IMR-90 (cell line): ENCODE results near the gene PLN.

Experiments used
- ELK1 ChIP-seq: fragments of 150-350 bp; IDR thresholded peaks from 2 replicates; pipeline ENCODE4 v1.6.1; 2016; ENCODE audit warnings: low read depth, mild to moderate bottlenecking, low read length, moderate library complexity, borderline replicate concordance
- FOS ChIP-seq: fragments of 150-350 bp; IDR thresholded peaks from 2 replicates; pipeline ENCODE4 v1.6.1; 2016; ENCODE audit warnings: low read depth, low read length
- MAFK ChIP-seq: IDR thresholded peaks from 2 replicates; pipeline ENCODE4 v1.6.1; 2012; ENCODE audit warnings: low read depth, low read length, improper control_type of control experiment
- MAZ ChIP-seq: IDR thresholded peaks from 2 replicates; pipeline ENCODE4 v1.6.1; 2012; ENCODE audit warnings: low read depth, mild to moderate bottlenecking, low read length, improper control_type of control experiment, moderate library complexity, borderline replicate concordance
- POLR2A ChIP-seq: IDR thresholded peaks from 2 replicates; pipeline ENCODE4 v1.6.1; 2012; ENCODE audit warnings: mild to moderate bottlenecking, low read depth, low read length
- RCOR1 ChIP-seq: IDR thresholded peaks from 2 replicates; pipeline ENCODE4 v1.6.1; 2012; ENCODE audit warnings: mild to moderate bottlenecking, low read length, improper control_type of control experiment; ENCODE audit not compliant: insufficient replicate concordance
- RFX5 ChIP-seq: IDR thresholded peaks from 2 replicates; pipeline ENCODE4 v1.8.0; 2012; ENCODE audit warnings: low read depth, mild to moderate bottlenecking, low read length, moderate library complexity
- TF ChIP-seq, protein P1 (sequence below): conservative IDR thresholded peaks from 2 replicates; pipeline ENCODE4 v1.5.1; 2012; ENCODE audit warnings: mild to moderate bottlenecking, low read depth, low read length, improper control_type of control experiment
- TF ChIP-seq, protein P2 (sequence below): fragments of 150-350 bp; IDR thresholded peaks from 2 replicates; pipeline ENCODE4 v1.6.1; 2017; ENCODE audit warnings: mild to moderate bottlenecking, antibody characterized with exemption, low read length, low read depth

DNA sequence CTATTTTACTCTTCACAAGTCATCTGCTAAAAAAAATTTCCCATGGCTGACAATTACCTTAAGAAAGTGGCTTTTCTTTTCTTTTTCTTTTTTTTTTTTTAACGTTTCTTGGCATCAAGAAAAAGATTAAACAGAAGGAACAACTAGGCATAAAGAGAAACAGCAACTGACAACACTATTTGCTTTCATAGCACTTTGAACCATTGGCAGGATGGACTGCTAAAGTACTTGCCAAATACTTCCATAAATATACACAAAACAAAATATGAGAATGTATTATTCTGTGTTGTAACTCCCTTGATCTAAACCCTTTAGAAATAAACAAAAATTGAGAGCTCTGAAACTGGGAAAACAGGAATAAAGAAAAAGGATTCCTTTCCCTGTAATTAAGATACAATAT is 20.0 kb upstream of the PLN start:
- TF ChIP-seq, protein P1, sequence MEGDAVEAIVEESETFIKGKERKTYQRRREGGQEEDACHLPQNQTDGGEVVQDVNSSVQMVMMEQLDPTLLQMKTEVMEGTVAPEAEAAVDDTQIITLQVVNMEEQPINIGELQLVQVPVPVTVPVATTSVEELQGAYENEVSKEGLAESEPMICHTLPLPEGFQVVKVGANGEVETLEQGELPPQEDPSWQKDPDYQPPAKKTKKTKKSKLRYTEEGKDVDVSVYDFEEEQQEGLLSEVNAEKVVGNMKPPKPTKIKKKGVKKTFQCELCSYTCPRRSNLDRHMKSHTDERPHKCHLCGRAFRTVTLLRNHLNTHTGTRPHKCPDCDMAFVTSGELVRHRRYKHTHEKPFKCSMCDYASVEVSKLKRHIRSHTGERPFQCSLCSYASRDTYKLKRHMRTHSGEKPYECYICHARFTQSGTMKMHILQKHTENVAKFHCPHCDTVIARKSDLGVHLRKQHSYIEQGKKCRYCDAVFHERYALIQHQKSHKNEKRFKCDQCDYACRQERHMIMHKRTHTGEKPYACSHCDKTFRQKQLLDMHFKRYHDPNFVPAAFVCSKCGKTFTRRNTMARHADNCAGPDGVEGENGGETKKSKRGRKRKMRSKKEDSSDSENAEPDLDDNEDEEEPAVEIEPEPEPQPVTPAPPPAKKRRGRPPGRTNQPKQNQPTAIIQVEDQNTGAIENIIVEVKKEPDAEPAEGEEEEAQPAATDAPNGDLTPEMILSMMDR: no peak
- TF ChIP-seq POLR2A: no peak
- TF ChIP-seq, protein P2, sequence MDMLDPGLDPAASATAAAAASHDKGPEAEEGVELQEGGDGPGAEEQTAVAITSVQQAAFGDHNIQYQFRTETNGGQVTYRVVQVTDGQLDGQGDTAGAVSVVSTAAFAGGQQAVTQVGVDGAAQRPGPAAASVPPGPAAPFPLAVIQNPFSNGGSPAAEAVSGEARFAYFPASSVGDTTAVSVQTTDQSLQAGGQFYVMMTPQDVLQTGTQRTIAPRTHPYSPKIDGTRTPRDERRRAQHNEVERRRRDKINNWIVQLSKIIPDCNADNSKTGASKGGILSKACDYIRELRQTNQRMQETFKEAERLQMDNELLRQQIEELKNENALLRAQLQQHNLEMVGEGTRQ: no peak
- TF ChIP-seq RFX5: no peak
- no peak for TF ChIP-seq MAZ
- no peak for TF ChIP-seq RCOR1
- no peak for TF ChIP-seq FOS
- no peak for TF ChIP-seq ELK1
- TF ChIP-seq MAFK: no peak
